Peyer's patch (tissue), 4 donors: ENCODE measurements around the gene UNC13D. TPM values are rescaled to one million over a fixed set of nuclear protein-coding genes. Genes with fewer than 3 reads are reported as not detected.
"Not testable (repeated sequence)": the region's sequence is repeated elsewhere in the genome, so short reads cannot be mapped to it uniquely, and the experiment has no call there.

Experiments used
- DNase-seq, 3 donors: peaks; one replicate each; pipeline ENCODE4 v3.0.0-alpha.2; 2017 to 2019
- H3K27ac ChIP-seq, 4 donors: fragments of 200-600 bp; sonication (generic); one replicate each; pipeline ENCODE4 v1.5.1; 2016 to 2019
- H3K27me3 ChIP-seq, 2 donors: fragments of 200-600 bp; sonication (generic); one replicate each; pipeline ENCODE4 v1.5.1; 2019
- H3K36me3 ChIP-seq, 3 donors: fragments of 200-600 bp; sonication (generic); one replicate each; pipeline ENCODE4 v1.5.1; 2016 to 2019
- H3K4me1 ChIP-seq, 4 donors: fragments of 200-600 bp; sonication (generic); one replicate each; pipeline ENCODE4 v1.5.1; 2016 to 2019
- H3K4me3 ChIP-seq, 4 donors: fragments of 200-600 bp; sonication (generic); 1 replicate in 3 of 4; 2 replicates in 1 of 4; pipeline ENCODE4 v1.5.1; 2016 to 2019; ENCODE audit warnings: mild to moderate bottlenecking in 1 of 4
- H3K9me3 ChIP-seq, 4 donors: fragments of 200-600 bp; sonication (generic); one replicate each; pipeline ENCODE4 v1.5.1; 2016 to 2019; ENCODE audit warnings: mild to moderate bottlenecking in 1 of 4
- POLR2A ChIP-seq, 2 donors: fragments of 450-650 bp; IDR thresholded peaks; one replicate each; pipeline ENCODE4 v1.5.1; 2017; ENCODE audit warnings: antibody characterized with exemption in 2 of 2, mild to moderate bottlenecking in 2 of 2, moderate library complexity in 2 of 2
- total RNA-seq, 4 donors: library from RNA; depleted of rRNA; stranded (reverse); fragments of >200 nt; gene quantifications; one replicate each; pipeline ENCODE4 v1.1.0, GENCODE V29; 2016
- TF ChIP-seq, protein P1 (sequence below), 6 experiments: fragments of 450-650 bp in 4 of 6; fragments of 200-600 bp in 2 of 6; sonication (generic) in 1 of 6; IDR thresholded peaks; one replicate each; pipeline ENCODE4 v1.5.1; 2017 to 2019; ENCODE audit warnings: antibody characterized with exemption in 6 of 6, mild to moderate bottlenecking in 3 of 6, moderate library complexity in 1 of 6

The UNC13D gene
- total RNA-seq, 4 donors from 2014 or later, result 8.4 to 45.4 (median 22.2) TPM

GRCh38 chr17:75873587-75874322, 29.6 kb upstream of the UNC13D start:
- TF ChIP-seq, protein P1, sequence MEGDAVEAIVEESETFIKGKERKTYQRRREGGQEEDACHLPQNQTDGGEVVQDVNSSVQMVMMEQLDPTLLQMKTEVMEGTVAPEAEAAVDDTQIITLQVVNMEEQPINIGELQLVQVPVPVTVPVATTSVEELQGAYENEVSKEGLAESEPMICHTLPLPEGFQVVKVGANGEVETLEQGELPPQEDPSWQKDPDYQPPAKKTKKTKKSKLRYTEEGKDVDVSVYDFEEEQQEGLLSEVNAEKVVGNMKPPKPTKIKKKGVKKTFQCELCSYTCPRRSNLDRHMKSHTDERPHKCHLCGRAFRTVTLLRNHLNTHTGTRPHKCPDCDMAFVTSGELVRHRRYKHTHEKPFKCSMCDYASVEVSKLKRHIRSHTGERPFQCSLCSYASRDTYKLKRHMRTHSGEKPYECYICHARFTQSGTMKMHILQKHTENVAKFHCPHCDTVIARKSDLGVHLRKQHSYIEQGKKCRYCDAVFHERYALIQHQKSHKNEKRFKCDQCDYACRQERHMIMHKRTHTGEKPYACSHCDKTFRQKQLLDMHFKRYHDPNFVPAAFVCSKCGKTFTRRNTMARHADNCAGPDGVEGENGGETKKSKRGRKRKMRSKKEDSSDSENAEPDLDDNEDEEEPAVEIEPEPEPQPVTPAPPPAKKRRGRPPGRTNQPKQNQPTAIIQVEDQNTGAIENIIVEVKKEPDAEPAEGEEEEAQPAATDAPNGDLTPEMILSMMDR (IDR thresholded peaks at IDR 0.05), result no peak
- no peak for TF ChIP-seq POLR2A (IDR thresholded peaks at IDR 0.05)
- H3K4me1 ChIP-seq, result peaks cover 7 to 67% (median 29%) of the 10 kb centered on the region in 4 donors
- H3K36me3 ChIP-seq, result peaks cover 0 to 18% (median 0%) of the 10 kb centered on the region in 3 donors
- DNase-seq, result no peak
- no peaks in the 10 kb centered on the region for H3K27me3 ChIP-seq
- H3K27ac ChIP-seq, result peak overlapping the region; percentile 64 to 95 (median 81)
- H3K9me3 ChIP-seq, result no peaks in the 10 kb centered on the region
- no peak overlapping the region for H3K4me3 ChIP-seq

- no peak for TF ChIP-seq POLR2A (IDR thresholded peaks at IDR 0.05)
- TF ChIP-seq, protein P1 (IDR thresholded peaks at IDR 0.05), result no peak
- H3K9me3 ChIP-seq, result no peaks in the 10 kb centered on the region
- peaks cover 7 to 68% (median 22%) of the 10 kb centered on the region in 4 donors for H3K4me1 ChIP-seq
- DNase-seq, result peak; percentile 56 to 84 (median 69)
- no peak overlapping the region for H3K4me3 ChIP-seq
- no peaks in the 10 kb centered on the region for H3K27me3 ChIP-seq
- H3K27ac ChIP-seq, result peak overlapping the region; percentile 64 to 95 (median 76)
- H3K36me3 ChIP-seq, result peaks cover 0 to 18% (median 0%) of the 10 kb centered on the region in 3 donors
These were observed 28.5 kb upstream of the UNC13D start for GRCh38 chr17:75872434-75873351.

- H3K9me3 ChIP-seq, DNase-seq, H3K4me3 ChIP-seq, H3K27me3 ChIP-seq: not testable (repeated sequence)
- peaks cover 0 to 16% (median 0%) of the 10 kb centered on the region in 3 donors for H3K36me3 ChIP-seq
- peaks cover 0 to 50% (median 5%) of the 10 kb centered on the region in 4 donors for H3K4me1 ChIP-seq
- peak overlapping the region; percentile 68 to 87 (median 76) for H3K27ac ChIP-seq
These were observed 26.0 kb upstream of the UNC13D start for GRCh38 chr17:75870228-75870627.

DNA sequence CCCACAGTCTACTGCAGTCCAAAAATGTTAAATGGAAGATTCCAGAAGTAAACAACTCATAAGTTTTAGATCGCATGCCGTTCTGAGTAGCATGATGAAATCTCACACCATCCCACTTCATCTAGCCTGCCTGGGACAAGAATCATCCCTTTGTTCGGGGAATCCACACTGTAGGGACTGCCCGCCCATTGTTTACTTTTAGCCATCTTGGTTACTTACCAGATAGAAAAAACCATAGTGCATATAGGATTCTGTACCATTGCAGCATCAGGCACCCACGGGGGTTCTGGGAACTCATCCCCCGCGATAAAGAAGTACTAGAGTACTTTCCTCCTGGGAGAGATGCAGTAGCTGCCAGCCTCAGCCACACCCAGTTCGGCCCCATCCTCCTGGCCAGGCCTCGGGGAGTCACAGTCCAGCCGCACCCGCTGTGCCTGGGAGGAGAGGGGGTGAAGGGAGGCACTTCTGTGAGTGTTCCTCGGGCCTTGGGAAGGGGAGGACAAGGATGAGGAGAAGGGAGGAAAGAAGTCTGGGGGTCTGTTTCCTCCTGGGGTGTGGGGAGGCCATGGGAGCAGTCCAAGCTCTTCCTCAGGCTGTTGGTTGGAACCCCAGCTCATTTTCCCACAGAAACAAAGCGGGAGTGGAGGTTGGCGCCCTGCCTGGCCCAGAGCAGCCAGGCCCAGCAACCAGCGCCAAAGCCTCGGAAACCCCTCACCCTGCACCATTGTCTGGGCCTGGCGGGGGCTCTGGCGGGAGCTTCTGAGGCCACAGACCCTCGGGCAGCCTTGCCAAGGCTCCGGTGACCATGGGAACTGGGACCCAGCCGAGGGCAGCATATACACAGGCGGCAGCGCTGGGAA, 25.3 kb upstream of the UNC13D start:
- peak overlapping the region in 1 of 4 donors; percentile 8 for H3K4me3 ChIP-seq
- peaks cover 0 to 9% (median 0%) of the 10 kb centered on the region in 3 donors for H3K36me3 ChIP-seq
- peaks cover 0 to 43% (median 5%) of the 10 kb centered on the region in 4 donors for H3K4me1 ChIP-seq
- H3K9me3 ChIP-seq, result no peaks in the 10 kb centered on the region
- H3K27me3 ChIP-seq, result no peaks in the 10 kb centered on the region
- DNase-seq, result peak in 2 of 3 donors; percentile 83 to 86
- peak overlapping the region; percentile 68 to 87 (median 76) for H3K27ac ChIP-seq
- TF ChIP-seq, protein P1 (IDR thresholded peaks at IDR 0.05), result no peak
- TF ChIP-seq POLR2A (IDR thresholded peaks at IDR 0.05), result no peak

DNA sequence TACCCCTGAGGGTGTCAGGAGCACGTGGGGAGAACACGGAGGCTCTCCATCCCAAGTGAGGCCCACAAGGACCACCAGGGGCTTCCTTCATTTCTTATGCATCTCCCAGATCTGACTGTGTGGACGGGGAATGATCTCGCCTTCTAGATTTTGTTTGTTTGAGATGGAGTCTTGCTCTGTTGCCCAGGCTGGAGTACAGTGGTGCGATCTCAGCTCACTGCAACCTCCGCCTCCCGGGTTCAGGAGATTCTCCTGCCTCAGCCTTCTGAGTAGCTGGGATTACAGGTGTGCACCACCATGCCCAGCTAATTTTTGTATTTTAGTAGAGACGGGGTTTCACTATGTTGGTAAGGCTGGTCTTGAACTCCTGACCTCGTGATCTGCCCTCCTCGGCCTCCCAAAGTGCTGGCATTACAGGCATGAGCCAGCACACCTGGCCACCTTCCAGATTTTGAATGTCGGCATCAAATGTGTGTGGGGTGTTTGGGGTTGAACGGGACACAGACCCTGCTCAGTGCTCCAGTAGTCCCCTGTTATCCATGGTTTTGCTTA, 24.6 kb upstream of the UNC13D start:
- not testable (repeated sequence) for H3K27me3 ChIP-seq, H3K4me3 ChIP-seq, DNase-seq, H3K36me3 ChIP-seq, H3K9me3 ChIP-seq
- Histone ChIP-seq H3K4me1 (peaks cover 0 to 37% (median 7%) of the 10 kb centered on the region in 4 donors), H3K27ac (peak overlapping the region; percentile 55 to 87 (median 76))

GRCh38 chr17:75865404-75866188, 21.4 kb upstream of the UNC13D start:
- H3K27me3 ChIP-seq, H3K9me3 ChIP-seq, DNase-seq, H3K36me3 ChIP-seq, H3K4me3 ChIP-seq: not testable (repeated sequence)
- Histone ChIP-seq H3K4me1 (peaks cover 0 to 19% (median 4%) of the 10 kb centered on the region in 4 donors), H3K27ac (peak overlapping the region; percentile 43 to 76 (median 66))

DNA sequence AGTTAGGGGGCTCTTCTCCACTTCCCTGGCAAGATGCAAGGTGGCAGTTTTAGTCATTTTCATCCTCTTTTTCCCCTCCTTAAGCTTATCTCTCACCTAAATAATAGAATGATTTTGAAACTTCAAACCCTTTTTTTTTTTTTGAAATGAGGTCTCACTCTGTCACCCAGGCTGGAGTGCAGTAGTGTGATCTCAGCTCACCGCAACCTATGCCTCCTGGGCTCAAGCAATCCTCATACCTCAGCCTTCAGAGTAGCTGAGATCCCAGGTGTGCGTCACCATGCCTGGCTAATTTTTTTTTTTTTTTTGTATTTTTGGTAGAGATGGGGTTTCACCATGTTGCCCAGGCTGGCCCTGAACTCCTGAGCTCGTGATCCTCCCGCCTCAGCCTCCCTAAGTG, 20.7 kb upstream of the UNC13D start:
- peak overlapping the region; percentile 61 to 81 (median 74) for H3K27ac ChIP-seq
- H3K4me3 ChIP-seq, H3K9me3 ChIP-seq, DNase-seq, H3K27me3 ChIP-seq, H3K36me3 ChIP-seq: not testable (repeated sequence)
- H3K4me1 ChIP-seq, result peaks cover 0 to 12% (median 4%) of the 10 kb centered on the region in 4 donors
